ENCODE measurements around the gene REXO5.
A peak's percentile ranks its signal among the peaks of the same experiment; 100 is the strongest.
"Not testable (repeated sequence)": the region's sequence is repeated elsewhere in the genome, so short reads cannot be mapped to it uniquely, and the experiment has no call there.

REXO5 gene

DNA sequence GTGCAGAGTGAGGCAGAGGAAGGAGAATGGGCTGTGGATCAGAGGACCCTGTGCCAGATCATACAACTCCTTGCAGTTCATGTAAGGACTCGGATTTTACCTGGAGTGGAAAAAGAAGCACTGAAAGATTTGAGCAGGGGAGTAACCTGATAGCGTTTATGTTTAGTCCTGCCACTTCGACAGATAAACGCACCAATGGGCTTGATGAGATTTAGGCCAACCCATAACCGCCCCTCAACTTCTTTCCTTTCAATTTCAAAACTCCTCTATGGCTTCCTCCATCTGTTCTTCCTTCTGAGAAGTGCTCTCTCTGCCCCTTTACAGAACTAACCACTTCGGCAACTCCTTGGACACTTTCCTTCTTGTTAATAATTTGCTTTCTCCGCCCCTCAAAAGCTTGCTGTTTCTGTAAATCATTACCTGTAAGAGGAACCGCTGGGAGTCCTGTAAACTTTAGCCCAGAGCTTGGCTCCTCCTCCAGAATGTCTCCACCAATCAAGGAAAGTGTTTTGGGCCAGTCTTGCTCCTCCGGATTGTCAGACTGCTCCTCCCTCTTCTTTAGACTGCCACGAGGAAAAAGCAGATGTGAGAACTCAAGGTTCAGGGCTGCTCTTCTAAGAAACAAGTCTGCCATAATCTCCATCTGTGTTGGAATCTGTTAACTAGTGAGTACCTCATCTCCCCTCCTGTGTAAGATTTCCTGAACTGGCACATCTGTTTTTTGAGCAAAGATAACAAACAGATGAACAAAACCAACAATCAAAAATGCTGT lies 42.7 kb upstream of the REXO5 start, which contains the start of gene ACSM3:
Gene ACSM3, plus strand, starts transcription at position 554 of the 772 bp plus-strand sequence. CDS start 6,021 bp downstream, outside the sequence.
- Mint-ChIP-seq H3K27ac (peak within 1 kb of the TSS; percentile 43), H3K36me3 (ENCODE audit: low read depth) (peaks cover 12% of the 10 kb centered on the region), H3K9me3 (peaks cover 37% of the 10 kb centered on the region), H3K4me3 (peak within 1 kb of the TSS; percentile 68), H3K27me3 (ENCODE audit: low read depth, poor library complexity) (peaks cover 6% of the 10 kb centered on the region), H3K4me1 (peaks cover 28% of the 10 kb centered on the region)
- TF ChIP-seq, protein P1, sequence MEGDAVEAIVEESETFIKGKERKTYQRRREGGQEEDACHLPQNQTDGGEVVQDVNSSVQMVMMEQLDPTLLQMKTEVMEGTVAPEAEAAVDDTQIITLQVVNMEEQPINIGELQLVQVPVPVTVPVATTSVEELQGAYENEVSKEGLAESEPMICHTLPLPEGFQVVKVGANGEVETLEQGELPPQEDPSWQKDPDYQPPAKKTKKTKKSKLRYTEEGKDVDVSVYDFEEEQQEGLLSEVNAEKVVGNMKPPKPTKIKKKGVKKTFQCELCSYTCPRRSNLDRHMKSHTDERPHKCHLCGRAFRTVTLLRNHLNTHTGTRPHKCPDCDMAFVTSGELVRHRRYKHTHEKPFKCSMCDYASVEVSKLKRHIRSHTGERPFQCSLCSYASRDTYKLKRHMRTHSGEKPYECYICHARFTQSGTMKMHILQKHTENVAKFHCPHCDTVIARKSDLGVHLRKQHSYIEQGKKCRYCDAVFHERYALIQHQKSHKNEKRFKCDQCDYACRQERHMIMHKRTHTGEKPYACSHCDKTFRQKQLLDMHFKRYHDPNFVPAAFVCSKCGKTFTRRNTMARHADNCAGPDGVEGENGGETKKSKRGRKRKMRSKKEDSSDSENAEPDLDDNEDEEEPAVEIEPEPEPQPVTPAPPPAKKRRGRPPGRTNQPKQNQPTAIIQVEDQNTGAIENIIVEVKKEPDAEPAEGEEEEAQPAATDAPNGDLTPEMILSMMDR (IDR thresholded peaks at IDR 0.05): no peak
- DNase-seq: peak; percentile 29

DNA sequence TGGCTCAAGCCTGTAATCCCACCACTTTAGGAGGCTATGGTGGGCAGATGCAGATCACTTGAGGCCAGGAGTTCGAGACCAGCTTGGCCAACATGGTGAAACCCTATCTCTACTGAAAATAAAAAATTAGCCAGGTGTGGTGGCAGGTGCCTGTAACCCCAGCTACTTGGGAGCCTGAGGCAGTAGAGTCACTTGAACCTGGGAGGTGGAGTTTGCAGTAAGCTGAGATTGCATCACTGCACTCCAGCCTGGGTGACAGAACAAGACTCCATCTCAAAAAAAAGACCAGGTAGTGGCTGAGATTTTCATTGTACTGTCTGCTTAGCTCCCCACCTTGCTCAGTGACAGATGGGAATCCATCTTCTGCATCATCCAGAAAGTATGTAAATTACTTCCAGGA lies 41.9 kb upstream of the REXO5 start:
- peaks cover 28% of the 10 kb centered on the region for H3K4me1 Mint-ChIP-seq
- DNase-seq; H3K4me3 Mint-ChIP-seq; H3K27ac Mint-ChIP-seq; H3K27me3 Mint-ChIP-seq (ENCODE audit: low read depth, poor library complexity): not testable (repeated sequence)
- peaks cover 12% of the 10 kb centered on the region for H3K36me3 Mint-ChIP-seq (ENCODE audit: low read depth)
- peaks cover 33% of the 10 kb centered on the region for H3K9me3 Mint-ChIP-seq

DNA sequence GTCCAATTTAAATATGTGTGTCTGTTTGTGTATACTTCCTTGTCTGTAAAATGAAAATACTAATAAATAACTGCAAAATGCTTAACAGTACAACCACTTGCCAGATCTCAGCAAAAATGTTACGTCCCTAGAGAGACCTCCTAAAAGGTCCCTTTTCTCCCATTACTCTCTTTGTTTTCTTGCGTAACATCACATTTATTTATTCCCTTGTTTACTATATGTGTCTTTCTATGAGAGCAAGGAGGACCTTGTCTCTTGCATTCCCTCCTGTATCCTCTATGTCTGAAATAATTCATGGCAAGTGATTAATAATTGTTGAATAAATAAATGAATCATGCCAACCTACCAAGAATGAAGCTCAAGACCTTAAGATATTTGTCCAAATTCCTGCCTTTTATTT lies 40.6 kb upstream of the REXO5 start:
- Mint-ChIP-seq H3K36me3 (ENCODE audit: low read depth) (peaks cover 12% of the 10 kb centered on the region), H3K27ac (no peak overlapping the region), H3K9me3 (peaks cover 31% of the 10 kb centered on the region), H3K27me3 (ENCODE audit: low read depth, poor library complexity) (peaks cover 3% of the 10 kb centered on the region), H3K4me3 (no peak overlapping the region), H3K4me1 (peaks cover 22% of the 10 kb centered on the region)
- TF ChIP-seq, protein P1 (IDR thresholded peaks at IDR 0.05): no peak
- no peak for DNase-seq

DNA sequence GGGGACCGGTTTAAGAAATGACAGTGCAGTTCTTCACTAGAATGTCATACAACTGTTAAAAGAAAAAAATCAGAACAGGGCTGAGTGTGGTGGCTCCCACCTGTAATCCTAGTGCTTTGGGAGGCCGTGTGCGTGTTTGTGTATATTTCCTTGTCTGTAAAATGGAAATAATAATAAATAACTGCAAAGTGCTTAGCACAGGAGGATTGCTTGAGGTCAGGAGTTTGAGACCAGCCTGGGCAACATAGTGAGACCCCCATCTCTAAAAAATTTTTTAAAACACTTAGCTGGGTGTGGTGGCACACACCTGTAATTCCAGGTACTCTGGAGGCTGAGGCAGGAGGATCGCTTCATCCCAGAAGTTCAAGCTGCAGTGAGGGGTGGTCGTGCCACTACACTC lies 40.0 kb upstream of the REXO5 start:
- peaks cover 17% of the 10 kb centered on the region for H3K4me1 Mint-ChIP-seq
- no peak overlapping the region for H3K27ac Mint-ChIP-seq
- peaks cover 27% of the 10 kb centered on the region for H3K9me3 Mint-ChIP-seq
- peaks cover 3% of the 10 kb centered on the region for H3K27me3 Mint-ChIP-seq (ENCODE audit: low read depth, poor library complexity)
- TF ChIP-seq, protein P1 (IDR thresholded peaks at IDR 0.05): no peak
- no peak overlapping the region for H3K4me3 Mint-ChIP-seq
- peaks cover 12% of the 10 kb centered on the region for H3K36me3 Mint-ChIP-seq (ENCODE audit: low read depth)
- DNase-seq: no peak

DNA sequence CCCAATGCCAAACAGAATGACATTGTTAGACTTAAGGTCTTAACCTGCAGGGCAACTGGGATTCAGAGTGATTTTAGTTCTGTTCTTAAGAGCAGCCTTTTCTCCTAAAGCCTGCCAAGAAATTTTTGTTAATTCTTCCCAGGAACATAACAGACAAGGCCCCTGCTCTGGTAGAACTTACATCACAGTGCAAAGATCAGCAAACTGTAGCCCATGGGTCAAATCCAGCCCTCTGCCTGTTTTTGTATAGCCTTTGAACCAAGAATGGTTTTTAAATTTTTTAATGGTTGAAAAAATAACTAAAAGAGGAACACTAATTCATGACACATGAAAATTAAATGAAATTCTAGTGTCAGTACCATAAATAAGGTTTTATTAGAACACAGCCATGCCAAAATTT lies 38.8 kb upstream of the REXO5 start:
- peaks cover 17% of the 10 kb centered on the region for H3K9me3 Mint-ChIP-seq
- no peak overlapping the region for H3K4me3 Mint-ChIP-seq
- H3K27me3 Mint-ChIP-seq (ENCODE audit: low read depth, poor library complexity): no peaks in the 10 kb centered on the region
- peaks cover 13% of the 10 kb centered on the region for H3K4me1 Mint-ChIP-seq
- TF ChIP-seq, protein P1 (IDR thresholded peaks at IDR 0.05): no peak
- no peaks in the 10 kb centered on the region for H3K36me3 Mint-ChIP-seq (ENCODE audit: low read depth)
- H3K27ac Mint-ChIP-seq: no peak overlapping the region
- DNase-seq: no peak

DNA sequence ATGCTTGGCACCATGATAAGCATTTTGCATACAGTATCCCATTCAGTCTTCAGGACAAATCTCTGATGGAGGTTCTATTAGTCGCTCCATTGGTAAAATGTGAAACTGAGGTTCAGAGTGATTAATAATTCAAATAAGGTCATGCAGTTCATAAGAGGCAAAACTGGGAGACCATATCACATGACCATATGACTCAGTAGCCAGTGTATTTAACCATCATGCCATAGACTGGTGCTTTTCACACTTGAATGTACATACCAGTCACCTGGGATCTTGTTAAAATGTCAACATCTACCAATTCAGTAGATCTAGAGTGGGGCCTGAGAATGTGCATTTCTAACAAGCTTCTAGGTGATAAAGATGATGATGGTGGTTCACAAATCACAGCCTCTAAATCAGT lies 38.2 kb upstream of the REXO5 start:
- TF ChIP-seq, protein P1 (IDR thresholded peaks at IDR 0.05): no peak
- Mint-ChIP-seq H3K4me1 (peaks cover 10% of the 10 kb centered on the region), H3K4me3 (no peak overlapping the region), H3K27me3 (ENCODE audit: low read depth, poor library complexity) (no peaks in the 10 kb centered on the region), H3K36me3 (ENCODE audit: low read depth) (no peaks in the 10 kb centered on the region), H3K27ac (no peak overlapping the region), H3K9me3 (peaks cover 16% of the 10 kb centered on the region)
- no peak for DNase-seq

All from nephron progenitor cell (in vitro differentiated cells).